ENCODE results near the gene PRIMA1.

DNA sequence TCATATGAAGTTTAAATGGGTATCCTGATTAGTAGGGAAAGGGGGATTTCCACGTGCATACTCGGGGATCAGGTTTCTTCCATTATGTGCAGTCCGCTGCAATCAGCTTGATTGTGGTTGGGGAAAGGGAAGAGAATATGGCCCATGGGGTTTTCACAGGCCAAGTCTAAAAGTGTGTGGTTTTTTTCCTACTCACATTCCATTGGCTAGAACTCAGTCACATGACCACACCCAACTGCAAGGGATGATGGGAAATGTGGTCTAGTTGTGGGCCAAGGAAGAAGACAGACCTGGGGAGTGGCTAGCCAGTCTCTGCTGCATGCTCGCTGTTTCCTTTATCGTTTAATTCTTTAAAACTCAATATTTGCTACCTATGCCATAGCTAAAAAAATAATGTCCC is 105.1 kb downstream of the PRIMA1 start:
- no peak for TF ChIP-seq CTCF (IDR thresholded peaks at IDR 0.05)
- TF ChIP-seq POLR2A (IDR thresholded peaks at IDR 0.05) = no peak
